Ascending aorta (tissue), 2 donors: ENCODE results near the gene OTULIN. TPM values are rescaled to one million over a fixed set of nuclear protein-coding genes. Genes with fewer than 3 reads are reported as not detected.

Experiments
- DNase-seq, 2 donors: peaks; one replicate each; pipeline ENCODE4 v3.0.0-alpha.2; 2019; ENCODE audit warnings: low spot score in 2 of 2
- H3K27ac ChIP-seq, 2 donors: fragments of 200-600 bp; sonication (generic); one replicate each; pipeline ENCODE4 v1.5.1; 2016 to 2017; ENCODE audit warnings: mild to moderate bottlenecking in 1 of 2
- H3K27me3 ChIP-seq: fragments of 200-600 bp; sonication (generic); one replicate; pipeline ENCODE4 v1.5.1; 2017
- H3K36me3 ChIP-seq, 2 donors: fragments of 200-600 bp; sonication (generic); one replicate each; pipeline ENCODE4 v1.5.1; 2016
- H3K4me1 ChIP-seq, 2 donors: fragments of 200-600 bp; sonication (generic); one replicate each; pipeline ENCODE4 v1.5.1; 2016 to 2017; ENCODE audit warnings: mild to moderate bottlenecking in 1 of 2
- H3K4me3 ChIP-seq, 2 donors: fragments of 200-600 bp; sonication (generic); one replicate each; pipeline ENCODE4 v1.5.1; 2016 to 2017; ENCODE audit warnings: mild to moderate bottlenecking in 1 of 2
- H3K9me3 ChIP-seq, 2 donors: fragments of 200-600 bp; sonication (generic); one replicate each; pipeline ENCODE4 v1.5.1; 2016
- CTCF ChIP-seq, 3 experiments: fragments of 200-600 bp in 2 of 3; fragments of 450-650 bp in 1 of 3; sonication (generic) in 2 of 3; IDR thresholded peaks; one replicate each; pipeline ENCODE4 v1.5.1; 2016 to 2019; ENCODE audit warnings: antibody characterized with exemption in 3 of 3, mild to moderate bottlenecking in 1 of 3, moderate library complexity in 1 of 3
- intact Hi-C: fragments of 100-400 bp; cut with DNase I; formaldehyde crosslinking; loops from one replicate; pipeline ENCODE4 v1.15.1; 2023
- total RNA-seq: library from RNA; depleted of rRNA; stranded (reverse); fragments of >200 nt; gene quantifications from one replicate; pipeline ENCODE4 v1.1.0, GENCODE V29; 2016

The OTULIN gene
- total RNA-seq, 1 donor from 2014 or later = 56.9 TPM

GRCh38 chr5:14718778-14719177 is 54.3 kb downstream of the OTULIN start:
- H3K27me3 ChIP-seq = no peaks in the 10 kb centered on the region
- intact Hi-C loops = no loop called here
- no peak for TF ChIP-seq CTCF (IDR thresholded peaks at IDR 0.05)

GRCh38 chr5:14720236-14720923 is 55.9 kb downstream of the OTULIN start:
- intact Hi-C loops = no loop called here
- H3K27ac ChIP-seq = no peak overlapping the region
- no peaks in the 10 kb centered on the region for H3K9me3 ChIP-seq
- no peak for DNase-seq
- no peaks in the 10 kb centered on the region for H3K27me3 ChIP-seq
- H3K4me1 ChIP-seq = no peaks in the 10 kb centered on the region
- TF ChIP-seq CTCF (IDR thresholded peaks at IDR 0.05) = no peak
- H3K36me3 ChIP-seq = peaks cover 28 to 43% of the 10 kb centered on the region in 2 donors
- no peak overlapping the region for H3K4me3 ChIP-seq

More at GRCh38 chr5:14718778-14719177, 54.3 kb downstream of the OTULIN start:
- DNase-seq = no peak
- H3K36me3 ChIP-seq = peaks cover 35 to 45% of the 10 kb centered on the region in 2 donors
- H3K4me3 ChIP-seq = no peak overlapping the region
- H3K4me1 ChIP-seq = no peaks in the 10 kb centered on the region
- H3K27ac ChIP-seq = no peak overlapping the region
- H3K9me3 ChIP-seq = no peaks in the 10 kb centered on the region

- H3K4me3 ChIP-seq = no peak overlapping the region
- peaks cover 2 to 8% of the 10 kb centered on the region in 2 donors for H3K4me1 ChIP-seq
- no peak for TF ChIP-seq CTCF (IDR thresholded peaks at IDR 0.05)
- peaks cover 14 to 28% of the 10 kb centered on the region in 2 donors for H3K36me3 ChIP-seq
- DNase-seq = no peak
- H3K27me3 ChIP-seq = no peaks in the 10 kb centered on the region
- H3K27ac ChIP-seq = no peak overlapping the region
- intact Hi-C loops = no loop called here
- H3K9me3 ChIP-seq = no peaks in the 10 kb centered on the region
Measured at GRCh38 chr5:14721990-14722656, 57.6 kb downstream of the OTULIN start.

GRCh38 chr5:14722923-14723322 is 58.4 kb downstream of the OTULIN start:
- Histone ChIP-seq H3K9me3 (no peaks in the 10 kb centered on the region), H3K4me1 (peaks cover 2 to 12% of the 10 kb centered on the region in 2 donors), H3K36me3 (peaks cover 14 to 21% of the 10 kb centered on the region in 2 donors), H3K4me3 (no peak overlapping the region), H3K27me3 (no peaks in the 10 kb centered on the region), H3K27ac (no peak overlapping the region)
- no peak for DNase-seq
- intact Hi-C loops = no loop called here
- TF ChIP-seq CTCF (IDR thresholded peaks at IDR 0.05) = no peak

- intact Hi-C loops = no loop called here
- no peaks in the 10 kb centered on the region for H3K27me3 ChIP-seq
- no peak overlapping the region for H3K27ac ChIP-seq
- TF ChIP-seq CTCF (IDR thresholded peaks at IDR 0.05) = no peak
- no peaks in the 10 kb centered on the region for H3K9me3 ChIP-seq
- no peak overlapping the region for H3K4me3 ChIP-seq
- peaks cover 2 to 16% of the 10 kb centered on the region in 2 donors for H3K4me1 ChIP-seq
- no peak for DNase-seq
- H3K36me3 ChIP-seq = peaks cover 9 to 20% of the 10 kb centered on the region in 2 donors
Measured at GRCh38 chr5:14723701-14724132, 59.2 kb downstream of the OTULIN start.
